Liver (tissue), 9 donors: ENCODE results near the gene SMYD5. TPM values are rescaled to one million over a fixed set of nuclear protein-coding genes. Genes with fewer than 3 reads are reported as not detected.

Experiments
- DNase-seq: peaks from one replicate; pipeline ENCODE4 v3.0.0-alpha.2; 2017; ENCODE audit warnings: low spot score
- H3K27ac ChIP-seq, 2 donors: one replicate each; pipeline ENCODE4 v1.7.0; 2013; ENCODE audit warnings: inconsistent platforms in 2 of 2, low read length in 2 of 2, control low read depth in 1 of 2, low read depth in 1 of 2, mild to moderate bottlenecking in 1 of 2
- H3K27me3 ChIP-seq, 4 donors: one replicate each; pipeline versions ENCODE4 v1.6.1 to v1.7.0; 2013; ENCODE audit warnings: low read length in 3 of 4, inconsistent platforms in 1 of 4, mild to moderate bottlenecking in 1 of 4, moderate library complexity in 1 of 4; ENCODE audit not compliant: control insufficient read depth in 4 of 4, insufficient read depth in 4 of 4
- H3K36me3 ChIP-seq, 4 donors: one replicate each; pipeline versions ENCODE4 v1.6.1 to v1.7.0; 2013; ENCODE audit warnings: low read length in 3 of 4, mild to moderate bottlenecking in 3 of 4, low read depth in 1 of 4, moderate library complexity in 1 of 4; ENCODE audit not compliant: control insufficient read depth in 4 of 4, insufficient read depth in 3 of 4
- H3K4me1 ChIP-seq, 4 donors: one replicate each; pipeline versions ENCODE4 v1.6.1 to v1.7.0; 2013; ENCODE audit warnings: low read length in 3 of 4, mild to moderate bottlenecking in 3 of 4, moderate library complexity in 1 of 4; ENCODE audit not compliant: control insufficient read depth in 4 of 4, insufficient read depth in 4 of 4
- H3K4me3 ChIP-seq, 3 donors: one replicate each; pipeline versions ENCODE4 v1.6.1 to v1.7.0; 2013; ENCODE audit warnings: low read length in 3 of 3, control low read depth in 1 of 3, low read depth in 1 of 3, mild to moderate bottlenecking in 1 of 3
- H3K9ac ChIP-seq, 2 donors: one replicate each; pipeline ENCODE4 v1.7.0; 2013; ENCODE audit warnings: low read length in 2 of 2, mild to moderate bottlenecking in 2 of 2, moderate library complexity in 2 of 2, control low read depth in 1 of 2, low read depth in 1 of 2
- H3K9me3 ChIP-seq, 4 donors: one replicate each; pipeline versions ENCODE4 v1.6.1 to v1.7.0; 2013; ENCODE audit warnings: low read length in 3 of 4; ENCODE audit not compliant: control insufficient read depth in 4 of 4
- ATF3 ChIP-seq: IDR thresholded peaks from 2 replicates; pipeline ENCODE4 v1.6.1; 2016; ENCODE audit warnings: antibody characterized with exemption
- CTCF ChIP-seq: fragments of 150-350 bp; IDR thresholded peaks from 2 replicates; pipeline ENCODE4 v1.5.1; 2017; ENCODE audit warnings: improper control_type of control experiment, low read depth, low read length; ENCODE audit not compliant: missing input control
- FOXA1 ChIP-seq: IDR thresholded peaks from 2 replicates; pipeline ENCODE4 v1.6.1; 2016; ENCODE audit warnings: antibody characterized with exemption
- FOXA2 ChIP-seq: IDR thresholded peaks from 2 replicates; pipeline ENCODE4 v1.6.1; 2016; ENCODE audit warnings: antibody characterized with exemption
- GABPA ChIP-seq, 2 donors: IDR thresholded peaks in 1 of 2; conservative IDR thresholded peaks in 1 of 2; 2 replicates each; pipeline ENCODE4 v1.6.1; 2016; ENCODE audit warnings: antibody characterized with exemption in 2 of 2, mild to moderate bottlenecking in 1 of 2, moderate library complexity in 1 of 2
- HNF4A ChIP-seq, 2 donors: conservative IDR thresholded peaks; 2 replicates each; pipeline ENCODE4 v1.6.1; 2016; ENCODE audit warnings: antibody characterized with exemption in 2 of 2, mild to moderate bottlenecking in 2 of 2
- HNF4G ChIP-seq: IDR thresholded peaks from 2 replicates; pipeline ENCODE4 v1.6.1; 2016; ENCODE audit warnings: antibody characterized with exemption
- JUND ChIP-seq, 2 donors: IDR thresholded peaks; 2 replicates each; pipeline ENCODE4 v1.6.1; 2016; ENCODE audit warnings: antibody characterized with exemption in 2 of 2
- MAX ChIP-seq: IDR thresholded peaks from 2 replicates; pipeline ENCODE4 v1.6.1; 2016; ENCODE audit warnings: antibody characterized with exemption
- NR2F2 ChIP-seq: IDR thresholded peaks from 2 replicates; pipeline ENCODE4 v1.6.1; 2016; ENCODE audit warnings: antibody characterized with exemption
- RAD21 ChIP-seq, 2 donors: IDR thresholded peaks; 2 replicates each; pipeline ENCODE4 v1.6.1; 2016; ENCODE audit warnings: antibody characterized with exemption in 2 of 2, mild to moderate bottlenecking in 2 of 2
- REST ChIP-seq: IDR thresholded peaks from 2 replicates; pipeline ENCODE4 v1.6.1; 2016; ENCODE audit warnings: antibody characterized with exemption, mild to moderate bottlenecking
- RXRA ChIP-seq, 2 donors: IDR thresholded peaks; 2 replicates each; pipeline ENCODE4 v1.6.1; 2017 to 2018; ENCODE audit warnings: antibody characterized with exemption in 2 of 2, mild to moderate bottlenecking in 1 of 2
- SP1 ChIP-seq: IDR thresholded peaks from 2 replicates; pipeline ENCODE4 v1.6.1; 2018; ENCODE audit warnings: antibody characterized with exemption, mild to moderate bottlenecking
- YY1 ChIP-seq: IDR thresholded peaks from 2 replicates; pipeline ENCODE4 v1.6.1; 2016; ENCODE audit warnings: antibody characterized with exemption, mild to moderate bottlenecking
- ZBTB33 ChIP-seq: IDR thresholded peaks from 2 replicates; pipeline ENCODE4 v1.6.1; 2016; ENCODE audit warnings: antibody characterized with exemption
- WGBS: extraction: QIAGEN DNeasy Blood & Tissue Kit; methylation state at CpG from one replicate; pipeline ENCODE4 v1.1.7; 2013; 5-methylcytosine and 5-hydroxymethylcytosine counted together
- polyA plus RNA-seq, 2 donors: library from polyadenylated mRNA; stranded (reverse) in 1 of 2; unstranded in 1 of 2; fragments of 200-250 nt in 1 of 2; fragments of >200 nt in 1 of 2; fragmentation: Nextera tagmentation in 1 of 2; extraction: Ambion mirVana in 1 of 2; gene quantifications; one replicate each; pipeline versions ENCODE4 v1.2.1 to v1.2.3, GENCODE V29; 2013 to 2015
- total RNA-seq, 2 donors: library from RNA; depleted of rRNA; stranded (reverse); fragments of >200 nt; gene quantifications; one replicate each; pipeline ENCODE4 v1.2.3, GENCODE V29; 2014
- donor health status: healthy.
- donor health status: healthy.
- donor health status: healthy.
- donor health status: healthy.
- donor health status: healthy.

The SMYD5 gene
- total and polyA plus RNA-seq, 4 donors: 3.9 to 8.8 (median 5.8) TPM

- peaks cover 4 to 23% (median 12%) of the 10 kb centered on the region in 4 donors for H3K4me1 ChIP-seq
- 91% methylated on average over 6 of the region's 6 CpGs for WGBS
- no peaks in the 10 kb centered on the region for H3K9me3 ChIP-seq
- TF ChIP-seq GABPA (IDR thresholded peaks at IDR 0.05 in 1 of 2, conservative IDR thresholded peaks at IDR 0.05 in 1 of 2): no peak
- no peak for TF ChIP-seq REST
- no peaks in the 10 kb centered on the region for H3K27me3 ChIP-seq
- no peak overlapping the region for H3K27ac ChIP-seq
- no peak overlapping the region for H3K4me3 ChIP-seq
- no peak for DNase-seq
- H3K36me3 ChIP-seq: no peaks in the 10 kb centered on the region
- no peak overlapping the region for H3K9ac ChIP-seq
These were observed 3.3 kb upstream of the SMYD5 start for GRCh38 chr2:73210696-73211095.

GRCh38 chr2:73212098-73212447, 2.0 kb upstream of the SMYD5 start:
- no peak overlapping the region for H3K4me3 ChIP-seq
- H3K36me3 ChIP-seq: no peaks in the 10 kb centered on the region
- H3K9ac ChIP-seq: no peak overlapping the region
- no peaks in the 10 kb centered on the region for H3K27me3 ChIP-seq
- TF ChIP-seq HNF4A (conservative IDR thresholded peaks at IDR 0.05) (no peak), HNF4G (no peak), REST (no peak), RAD21 (IDR thresholded peaks at IDR 0.05) (no peak), GABPA (IDR thresholded peaks at IDR 0.05 in 1 of 2, conservative IDR thresholded peaks at IDR 0.05 in 1 of 2) (no peak), MAX (no peak), ZBTB33 (no peak), FOXA2 (no peak), NR2F2 (no peak), JUND (IDR thresholded peaks at IDR 0.05) (no peak), YY1 (no peak), FOXA1 (no peak), RXRA (IDR thresholded peaks at IDR 0.05) (no peak), SP1 (no peak), CTCF (no peak), ATF3 (no peak)
- no peak overlapping the region for H3K27ac ChIP-seq
- H3K4me1 ChIP-seq: peaks cover 4 to 23% (median 12%) of the 10 kb centered on the region in 4 donors
- WGBS: 74% methylated on average over 7 of the region's 7 CpGs
- no peaks in the 10 kb centered on the region for H3K9me3 ChIP-seq
- DNase-seq: no peak
